ENCODE results near the gene KLHL2.
A peak's percentile ranks its signal among the peaks of the same experiment; 100 is the strongest.

- no peak for TF ChIP-seq EZH2 (IDR thresholded peaks at IDR 0.05; ENCODE audit: borderline replicate concordance, low read depth, low read length, poor library complexity, severe bottlenecking)
- peak; percentile 60 for TF ChIP-seq CTCF (conservative IDR thresholded peaks at IDR 0.05; ENCODE audit: low read depth, low read length)
These were observed 148.5 kb downstream of the KLHL2 start for GRCh38 chr4:165355900-165356300.
